ENCODE measurements around the gene PDXDC1.
"Not testable (repeated sequence)": the region's sequence is repeated elsewhere in the genome, so short reads cannot be mapped to it uniquely, and the experiment has no call there.

DNA sequence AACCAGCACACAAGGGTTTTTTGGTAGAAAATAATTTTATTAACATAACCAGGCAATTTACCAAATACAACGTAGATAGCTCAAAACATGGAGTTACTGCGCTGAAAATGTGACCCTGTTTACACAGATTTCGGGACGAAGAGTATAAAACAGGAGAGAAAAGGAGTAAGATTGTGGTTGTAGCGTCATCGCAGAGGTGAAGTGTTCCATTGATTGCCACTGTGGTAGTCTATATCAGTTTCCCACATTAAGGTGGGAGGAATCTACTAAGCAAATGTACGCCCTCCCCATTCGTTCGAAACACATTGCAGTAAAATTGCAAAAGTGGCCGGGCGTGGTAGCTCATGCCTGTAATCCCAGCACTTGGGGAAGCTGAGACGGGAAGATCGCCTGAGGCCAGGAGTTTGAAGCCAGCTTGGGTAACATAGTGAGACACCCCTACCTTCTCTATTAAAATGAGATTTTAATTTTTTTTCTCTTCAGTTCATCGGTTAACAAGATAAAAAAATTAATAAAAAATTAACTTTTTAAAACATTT is 972 bp upstream of the PDXDC1 start:
- TF ChIP-seq CTCF (IDR thresholded peaks at IDR 0.05; ENCODE audit: insufficient read depth, low read length); POLR2AphosphoS5 (IDR thresholded peaks at IDR 0.05; ENCODE audit: low read depth); GABPA (IDR thresholded peaks at IDR 0.05; ENCODE audit: low read depth): not testable (repeated sequence)
- TF ChIP-seq, protein P1, sequence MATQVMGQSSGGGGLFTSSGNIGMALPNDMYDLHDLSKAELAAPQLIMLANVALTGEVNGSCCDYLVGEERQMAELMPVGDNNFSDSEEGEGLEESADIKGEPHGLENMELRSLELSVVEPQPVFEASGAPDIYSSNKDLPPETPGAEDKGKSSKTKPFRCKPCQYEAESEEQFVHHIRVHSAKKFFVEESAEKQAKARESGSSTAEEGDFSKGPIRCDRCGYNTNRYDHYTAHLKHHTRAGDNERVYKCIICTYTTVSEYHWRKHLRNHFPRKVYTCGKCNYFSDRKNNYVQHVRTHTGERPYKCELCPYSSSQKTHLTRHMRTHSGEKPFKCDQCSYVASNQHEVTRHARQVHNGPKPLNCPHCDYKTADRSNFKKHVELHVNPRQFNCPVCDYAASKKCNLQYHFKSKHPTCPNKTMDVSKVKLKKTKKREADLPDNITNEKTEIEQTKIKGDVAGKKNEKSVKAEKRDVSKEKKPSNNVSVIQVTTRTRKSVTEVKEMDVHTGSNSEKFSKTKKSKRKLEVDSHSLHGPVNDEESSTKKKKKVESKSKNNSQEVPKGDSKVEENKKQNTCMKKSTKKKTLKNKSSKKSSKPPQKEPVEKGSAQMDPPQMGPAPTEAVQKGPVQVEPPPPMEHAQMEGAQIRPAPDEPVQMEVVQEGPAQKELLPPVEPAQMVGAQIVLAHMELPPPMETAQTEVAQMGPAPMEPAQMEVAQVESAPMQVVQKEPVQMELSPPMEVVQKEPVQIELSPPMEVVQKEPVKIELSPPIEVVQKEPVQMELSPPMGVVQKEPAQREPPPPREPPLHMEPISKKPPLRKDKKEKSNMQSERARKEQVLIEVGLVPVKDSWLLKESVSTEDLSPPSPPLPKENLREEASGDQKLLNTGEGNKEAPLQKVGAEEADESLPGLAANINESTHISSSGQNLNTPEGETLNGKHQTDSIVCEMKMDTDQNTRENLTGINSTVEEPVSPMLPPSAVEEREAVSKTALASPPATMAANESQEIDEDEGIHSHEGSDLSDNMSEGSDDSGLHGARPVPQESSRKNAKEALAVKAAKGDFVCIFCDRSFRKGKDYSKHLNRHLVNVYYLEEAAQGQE (IDR thresholded peaks at IDR 0.05; ENCODE audit: insufficient replicate concordance, low read depth): not testable (repeated sequence)

All from HL-60 (cell line).